HepG2 (cell line): ENCODE data around the gene TRPT1. TPM values are rescaled to one million over a fixed set of nuclear protein-coding genes. Genes with fewer than 3 reads are reported as not detected.

Experiments
- GATAD2A ChIP-seq: IDR thresholded peaks from 2 replicates; pipeline ENCODE4 v1.6.1; 2016
- SATB2 ChIP-seq: sonication (generic); formaldehyde crosslinking; IDR thresholded peaks from 2 replicates; pipeline ENCODE4 v1.5.0; 2020; ENCODE audit warnings: missing genetic modification reagents
- STAT6 ChIP-seq: sonication (generic); formaldehyde crosslinking; IDR thresholded peaks from 2 replicates; pipeline ENCODE4 v1.4.0; 2020; ENCODE audit warnings: missing genetic modification reagents, mild to moderate bottlenecking, borderline replicate concordance
- TARDBP ChIP-seq: sonication (generic); formaldehyde crosslinking; IDR thresholded peaks from 2 replicates; pipeline ENCODE4 v1.8.0; 2022; ENCODE audit warnings: mild to moderate bottlenecking, missing genetic modification reagents
- ZBTB7B ChIP-seq: sonication (generic); formaldehyde crosslinking; IDR thresholded peaks from 2 replicates; pipeline ENCODE4 v1.4.0; 2020; ENCODE audit warnings: missing genetic modification reagents
- ZNF33B ChIP-seq: sonication (generic); formaldehyde crosslinking; IDR thresholded peaks from 2 replicates; pipeline ENCODE4 v1.5.1; 2020; ENCODE audit warnings: mild to moderate bottlenecking, missing genetic modification reagents
- ZNF382 ChIP-seq: sonication (generic); formaldehyde crosslinking; IDR thresholded peaks from 2 replicates; pipeline ENCODE4 v1.5.0; 2020; ENCODE audit warnings: missing genetic modification reagents, mild to moderate bottlenecking, borderline replicate concordance
- ZNF749 ChIP-seq: sonication (generic); formaldehyde crosslinking; IDR thresholded peaks from 2 replicates; pipeline ENCODE4 v1.8.0; 2022; ENCODE audit warnings: mild to moderate bottlenecking, missing genetic modification reagents, moderate library complexity, borderline replicate concordance
- ZNF800 ChIP-seq: sonication (generic); formaldehyde crosslinking; IDR thresholded peaks from 2 replicates; pipeline ENCODE4 v1.4.0; 2020; ENCODE audit warnings: missing genetic modification reagents
- ZNF839 ChIP-seq: sonication (generic); formaldehyde crosslinking; IDR thresholded peaks from 2 replicates; pipeline ENCODE4 v1.4.0; 2020; ENCODE audit warnings: missing genetic modification reagents, mild to moderate bottlenecking, borderline replicate concordance
- ZSCAN21 ChIP-seq: sonication (generic); formaldehyde crosslinking; IDR thresholded peaks from 2 replicates; pipeline ENCODE4 v1.8.0; 2022; ENCODE audit warnings: mild to moderate bottlenecking, missing genetic modification reagents, moderate library complexity, borderline replicate concordance
- polyA plus RNA-seq, 8 experiments: library from polyadenylated mRNA; depleted of rRNA in 3 of 8; stranded (reverse) in 7 of 8; unstranded in 1 of 8; fragments of >200 nt; fragmentation: Illumina TruSeq in 4 of 8; extraction: Trizol in 4 of 8; gene quantifications; 2 replicates each; pipeline versions ENCODE4 v1.2.1 to v1.2.3, GENCODE V29; 2011 to 2016; ENCODE audit warnings: low read depth in 4 of 8, missing spikeins in 1 of 8, mixed read lengths in 1 of 8; ENCODE audit not compliant: insufficient read depth in 1 of 8
- total RNA-seq, 5 experiments: library from RNA; depleted of rRNA; stranded (reverse); fragments of >200 nt; fragmentation: Illumina TruSeq; extraction: Trizol; gene quantifications; 2 replicates each; pipeline ENCODE4 v1.2.3, GENCODE V29; 2016; ENCODE audit warnings: low read depth in 1 of 5
- TF ChIP-seq, protein P1 (sequence below): sonication (generic); formaldehyde crosslinking; IDR thresholded peaks from 2 replicates; pipeline ENCODE4 v1.4.0; 2020; ENCODE audit warnings: mild to moderate bottlenecking, missing genetic modification reagents, borderline replicate concordance
- TF ChIP-seq, protein P2 (sequence below): sonication (generic); formaldehyde crosslinking; IDR thresholded peaks from 2 replicates; pipeline ENCODE4 v1.4.0; 2020; ENCODE audit warnings: missing genetic modification reagents

Gene TRPT1
- total and polyA plus RNA-seq, 2 of the 13 experiments (the other 11 are each of a cell fraction or from before 2014, with no cell fraction given): 24.8 to 40.7 TPM

GRCh38 chr11:64269540-64270220 lies 43.7 kb upstream of the TRPT1 start (continued):
- TF ChIP-seq STAT6 (CRISPR knock-in tag) (peak; percentile 96), TARDBP (CRISPR knock-in tag) (peak; percentile 98), ZSCAN21 (CRISPR knock-in tag) (peak; percentile 32; the same call in 1 of the 2 replicates), GATAD2A (CRISPR knock-in tag) (peak; percentile 75), ZNF749 (CRISPR knock-in tag) (0 out of 2 replicates have a peak, but pooled peaks have one; percentile 5), ZBTB7B (CRISPR knock-in tag) (peak; percentile 79), ZNF382 (CRISPR knock-in tag) (no peak), SATB2 (CRISPR knock-in tag) (0 out of 2 replicates have a peak, but pooled peaks have one; percentile 15), ZNF33B (CRISPR knock-in tag) (no peak), ZNF839 (CRISPR knock-in tag) (no peak; the same call in none of the 2 replicates), ZNF800 (CRISPR knock-in tag) (peak; percentile 23)
- TF ChIP-seq, protein P1, sequence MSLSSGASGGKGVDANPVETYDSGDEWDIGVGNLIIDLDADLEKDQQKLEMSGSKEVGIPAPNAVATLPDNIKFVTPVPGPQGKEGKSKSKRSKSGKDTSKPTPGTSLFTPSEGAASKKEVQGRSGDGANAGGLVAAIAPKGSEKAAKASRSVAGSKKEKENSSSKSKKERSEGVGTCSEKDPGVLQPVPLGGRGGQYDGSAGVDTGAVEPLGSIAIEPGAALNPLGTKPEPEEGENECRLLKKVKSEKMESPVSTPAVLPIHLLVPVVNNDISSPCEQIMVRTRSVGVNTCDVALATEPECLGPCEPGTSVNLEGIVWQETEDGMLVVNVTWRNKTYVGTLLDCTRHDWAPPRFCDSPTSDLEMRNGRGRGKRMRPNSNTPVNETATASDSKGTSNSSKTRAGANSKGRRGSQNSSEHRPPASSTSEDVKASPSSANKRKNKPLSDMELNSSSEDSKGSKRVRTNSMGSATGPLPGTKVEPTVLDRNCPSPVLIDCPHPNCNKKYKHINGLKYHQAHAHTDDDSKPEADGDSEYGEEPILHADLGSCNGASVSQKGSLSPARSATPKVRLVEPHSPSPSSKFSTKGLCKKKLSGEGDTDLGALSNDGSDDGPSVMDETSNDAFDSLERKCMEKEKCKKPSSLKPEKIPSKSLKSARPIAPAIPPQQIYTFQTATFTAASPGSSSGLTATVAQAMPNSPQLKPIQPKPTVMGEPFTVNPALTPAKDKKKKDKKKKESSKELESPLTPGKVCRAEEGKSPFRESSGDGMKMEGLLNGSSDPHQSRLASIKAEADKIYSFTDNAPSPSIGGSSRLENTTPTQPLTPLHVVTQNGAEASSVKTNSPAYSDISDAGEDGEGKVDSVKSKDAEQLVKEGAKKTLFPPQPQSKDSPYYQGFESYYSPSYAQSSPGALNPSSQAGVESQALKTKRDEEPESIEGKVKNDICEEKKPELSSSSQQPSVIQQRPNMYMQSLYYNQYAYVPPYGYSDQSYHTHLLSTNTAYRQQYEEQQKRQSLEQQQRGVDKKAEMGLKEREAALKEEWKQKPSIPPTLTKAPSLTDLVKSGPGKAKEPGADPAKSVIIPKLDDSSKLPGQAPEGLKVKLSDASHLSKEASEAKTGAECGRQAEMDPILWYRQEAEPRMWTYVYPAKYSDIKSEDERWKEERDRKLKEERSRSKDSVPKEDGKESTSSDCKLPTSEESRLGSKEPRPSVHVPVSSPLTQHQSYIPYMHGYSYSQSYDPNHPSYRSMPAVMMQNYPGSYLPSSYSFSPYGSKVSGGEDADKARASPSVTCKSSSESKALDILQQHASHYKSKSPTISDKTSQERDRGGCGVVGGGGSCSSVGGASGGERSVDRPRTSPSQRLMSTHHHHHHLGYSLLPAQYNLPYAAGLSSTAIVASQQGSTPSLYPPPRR: no peak
- TF ChIP-seq, protein P2, sequence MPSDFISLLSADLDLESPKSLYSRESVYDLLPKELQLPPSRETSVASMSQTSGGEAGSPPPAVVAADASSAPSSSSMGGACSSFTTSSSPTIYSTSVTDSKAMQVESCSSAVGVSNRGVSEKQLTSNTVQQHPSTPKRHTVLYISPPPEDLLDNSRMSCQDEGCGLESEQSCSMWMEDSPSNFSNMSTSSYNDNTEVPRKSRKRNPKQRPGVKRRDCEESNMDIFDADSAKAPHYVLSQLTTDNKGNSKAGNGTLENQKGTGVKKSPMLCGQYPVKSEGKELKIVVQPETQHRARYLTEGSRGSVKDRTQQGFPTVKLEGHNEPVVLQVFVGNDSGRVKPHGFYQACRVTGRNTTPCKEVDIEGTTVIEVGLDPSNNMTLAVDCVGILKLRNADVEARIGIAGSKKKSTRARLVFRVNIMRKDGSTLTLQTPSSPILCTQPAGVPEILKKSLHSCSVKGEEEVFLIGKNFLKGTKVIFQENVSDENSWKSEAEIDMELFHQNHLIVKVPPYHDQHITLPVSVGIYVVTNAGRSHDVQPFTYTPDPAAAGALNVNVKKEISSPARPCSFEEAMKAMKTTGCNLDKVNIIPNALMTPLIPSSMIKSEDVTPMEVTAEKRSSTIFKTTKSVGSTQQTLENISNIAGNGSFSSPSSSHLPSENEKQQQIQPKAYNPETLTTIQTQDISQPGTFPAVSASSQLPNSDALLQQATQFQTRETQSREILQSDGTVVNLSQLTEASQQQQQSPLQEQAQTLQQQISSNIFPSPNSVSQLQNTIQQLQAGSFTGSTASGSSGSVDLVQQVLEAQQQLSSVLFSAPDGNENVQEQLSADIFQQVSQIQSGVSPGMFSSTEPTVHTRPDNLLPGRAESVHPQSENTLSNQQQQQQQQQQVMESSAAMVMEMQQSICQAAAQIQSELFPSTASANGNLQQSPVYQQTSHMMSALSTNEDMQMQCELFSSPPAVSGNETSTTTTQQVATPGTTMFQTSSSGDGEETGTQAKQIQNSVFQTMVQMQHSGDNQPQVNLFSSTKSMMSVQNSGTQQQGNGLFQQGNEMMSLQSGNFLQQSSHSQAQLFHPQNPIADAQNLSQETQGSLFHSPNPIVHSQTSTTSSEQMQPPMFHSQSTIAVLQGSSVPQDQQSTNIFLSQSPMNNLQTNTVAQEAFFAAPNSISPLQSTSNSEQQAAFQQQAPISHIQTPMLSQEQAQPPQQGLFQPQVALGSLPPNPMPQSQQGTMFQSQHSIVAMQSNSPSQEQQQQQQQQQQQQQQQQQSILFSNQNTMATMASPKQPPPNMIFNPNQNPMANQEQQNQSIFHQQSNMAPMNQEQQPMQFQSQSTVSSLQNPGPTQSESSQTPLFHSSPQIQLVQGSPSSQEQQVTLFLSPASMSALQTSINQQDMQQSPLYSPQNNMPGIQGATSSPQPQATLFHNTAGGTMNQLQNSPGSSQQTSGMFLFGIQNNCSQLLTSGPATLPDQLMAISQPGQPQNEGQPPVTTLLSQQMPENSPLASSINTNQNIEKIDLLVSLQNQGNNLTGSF (CRISPR knock-in tag): no peak
